Fibroblast of gingiva (primary cell): ENCODE measurements around the gene TFCP2L1.
"Not testable (repeated sequence)": the region's sequence is repeated elsewhere in the genome, so short reads cannot be mapped to it uniquely, and the experiment has no call there.

Source experiments
- DNase-seq: peaks from one replicate; pipeline ENCODE4 v3.0.0-alpha.2; 2011; ENCODE audit warnings: low read depth

TFCP2L1 gene

DNA sequence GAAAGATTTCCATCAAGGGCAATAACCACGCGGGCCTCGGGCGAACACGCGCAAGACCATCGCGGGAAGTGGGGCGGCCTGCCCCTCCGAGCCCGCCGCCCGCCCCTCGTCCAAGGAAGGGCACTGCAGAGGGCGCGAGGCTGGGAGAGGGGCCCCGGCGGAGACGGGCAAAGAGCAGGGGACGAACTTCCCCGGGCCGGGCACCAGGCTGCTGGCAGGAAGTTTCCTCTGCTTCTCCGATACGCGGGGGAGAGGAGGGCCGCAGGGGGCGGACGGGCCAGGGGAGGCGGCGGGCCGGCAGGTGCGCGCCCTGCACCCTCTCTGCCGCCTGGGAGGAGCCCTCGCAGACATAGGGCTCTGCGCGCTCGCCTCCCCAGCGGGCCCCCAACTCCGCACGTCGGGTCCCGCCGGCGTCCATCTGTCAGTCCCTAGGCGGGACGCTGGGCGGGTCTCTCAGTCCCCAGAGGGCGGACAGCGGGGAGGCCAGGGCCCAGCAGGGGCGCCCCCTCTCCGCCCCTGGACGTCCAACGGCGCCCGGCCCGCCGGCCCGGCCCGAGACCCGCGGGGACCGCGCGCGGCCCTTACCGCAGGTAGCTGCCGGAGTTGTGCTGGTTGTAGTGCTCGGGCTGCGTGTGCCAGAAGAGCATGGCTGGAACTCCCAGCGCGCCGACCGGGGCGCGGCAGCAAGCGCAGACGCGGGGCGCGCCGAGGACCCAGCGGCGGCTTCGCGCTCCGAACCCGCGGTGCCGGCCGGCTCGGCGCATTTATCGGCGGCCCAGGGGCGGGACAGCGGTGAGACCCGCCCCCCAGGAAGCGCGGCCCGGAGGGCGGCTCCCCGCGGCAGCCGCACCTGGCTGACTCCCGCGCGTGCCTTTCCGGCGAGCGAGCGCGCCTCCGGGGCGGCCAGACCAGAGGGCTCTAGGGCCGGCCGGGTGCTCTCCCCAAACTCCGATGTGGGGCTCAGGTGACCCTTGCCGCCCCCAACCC lies at the start of gene TFCP2L1:
Gene TFCP2L1, minus strand, starts transcription at position 740 of the 987 bp plus-strand sequence. Its CDS starts 93 bp downstream, at position 647.
- DNase-seq: no peak

GRCh38 chr2:121333834-121334558 lies 49.0 kb upstream of the TFCP2L1 start:
- DNase-seq: no peak

DNA sequence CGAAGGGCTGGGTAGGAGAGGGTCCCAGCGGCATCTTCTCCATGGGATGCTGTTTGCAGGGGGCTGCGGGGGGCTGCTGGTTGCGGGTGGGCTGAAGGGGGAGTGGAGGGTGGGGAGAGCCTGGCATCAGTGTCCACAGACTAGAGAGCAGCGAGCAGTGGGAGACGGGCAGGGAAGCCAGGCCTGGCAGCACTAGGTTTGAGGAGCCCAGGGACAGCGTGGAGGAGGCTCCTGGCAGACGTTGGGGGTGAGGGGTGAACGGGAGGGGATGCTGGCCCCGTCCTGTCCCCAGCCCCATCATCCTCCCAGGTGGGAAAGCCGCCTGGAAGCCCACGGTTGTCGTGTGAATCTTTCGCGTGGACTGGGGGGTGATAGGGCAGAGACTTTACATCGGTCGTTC lies 48.2 kb upstream of the TFCP2L1 start:
- no peak for DNase-seq

- not testable (repeated sequence) for DNase-seq
These were observed 46.3 kb upstream of the TFCP2L1 start for GRCh38 chr2:121331324-121331723.

DNA sequence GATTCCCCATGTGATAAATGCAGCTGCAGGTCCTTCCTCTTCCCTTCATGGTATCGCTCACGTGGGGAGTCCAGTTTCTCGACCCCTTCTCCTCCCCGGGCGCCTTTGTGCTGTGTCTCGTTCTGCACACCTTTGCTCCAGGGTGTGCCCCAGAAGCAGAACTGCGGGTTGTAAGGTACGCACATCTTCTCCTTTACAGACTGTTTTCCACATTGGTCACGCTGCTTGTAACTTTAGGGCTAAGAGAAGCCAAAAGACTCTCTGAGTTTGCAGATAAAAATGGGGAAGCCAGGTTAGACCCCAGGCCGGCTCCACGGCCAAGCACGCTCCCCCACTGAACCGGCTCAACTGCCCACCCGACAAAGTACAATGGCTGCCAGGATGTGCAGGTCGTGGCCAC lies 45.9 kb upstream of the TFCP2L1 start:
- DNase-seq: no peak

- no peak for DNase-seq
These were observed 44.8 kb upstream of the TFCP2L1 start for GRCh38 chr2:121329786-121330185.

- no peak for DNase-seq
These were observed 41.6 kb upstream of the TFCP2L1 start for GRCh38 chr2:121326628-121327027.

GRCh38 chr2:121324601-121325000 lies 39.6 kb upstream of the TFCP2L1 start:
- no peak for DNase-seq

DNA sequence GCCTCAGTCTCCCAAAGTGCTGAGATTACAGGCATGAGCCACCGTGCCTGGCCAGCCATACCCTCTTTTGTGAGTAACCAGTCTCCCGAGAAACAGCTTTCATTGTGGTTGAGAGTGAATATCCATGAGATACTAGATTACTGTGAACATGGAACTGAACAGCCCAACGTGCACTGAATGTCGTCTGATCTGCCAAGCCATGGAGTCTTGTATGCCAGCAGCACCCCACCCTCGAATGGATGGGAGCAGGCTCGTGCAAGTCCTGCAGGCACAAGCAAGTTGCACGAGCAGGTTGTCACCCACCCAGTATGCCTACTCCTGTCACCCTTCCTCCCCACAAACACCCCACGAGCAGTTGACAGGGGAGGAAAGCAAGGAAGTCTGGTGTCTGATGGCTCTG lies 36.5 kb upstream of the TFCP2L1 start:
- DNase-seq: no peak

DNA sequence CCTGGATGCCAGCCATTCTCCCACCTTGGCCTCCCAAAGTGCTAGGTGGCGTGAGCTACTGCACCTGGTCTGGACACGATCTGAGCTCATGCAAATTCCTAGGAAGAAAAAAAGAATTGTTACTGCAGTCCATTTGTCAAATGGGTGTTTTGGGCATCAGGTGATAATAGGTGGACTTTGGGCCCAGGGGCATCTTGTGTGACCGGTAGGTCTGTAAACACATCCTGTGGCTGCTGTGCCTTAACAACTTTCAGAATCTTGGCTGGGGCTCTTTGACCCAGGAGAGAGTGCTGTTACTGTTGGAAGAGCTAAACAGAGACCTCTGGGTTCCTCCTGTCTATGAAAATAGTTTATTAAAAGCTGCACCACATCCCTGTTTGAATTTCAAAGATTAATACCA lies 34.9 kb upstream of the TFCP2L1 start:
- DNase-seq: no peak

DNA sequence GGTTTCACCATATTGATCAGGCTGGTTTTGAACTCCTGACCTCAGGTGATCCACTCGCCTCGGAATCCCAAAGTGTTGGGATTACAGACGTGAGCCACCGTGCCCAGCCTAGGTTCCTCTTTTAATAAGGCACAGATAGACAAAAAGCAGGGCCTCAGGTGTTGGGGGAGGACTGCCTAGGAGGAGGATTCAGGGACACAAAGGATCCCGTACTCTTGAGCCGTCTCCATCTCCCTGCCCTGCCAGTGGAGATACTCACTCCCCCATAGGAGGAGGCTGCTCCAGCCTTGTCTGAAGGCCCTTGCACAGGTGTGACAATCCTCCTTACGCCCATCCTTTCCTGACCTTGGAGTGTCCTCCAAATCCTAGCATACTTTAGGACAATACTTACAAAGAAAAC lies 32.0 kb upstream of the TFCP2L1 start:
- no peak for DNase-seq

- not testable (repeated sequence) for DNase-seq
These were observed 28.7 kb upstream of the TFCP2L1 start for GRCh38 chr2:121313701-121314100.

GRCh38 chr2:121309801-121310200 lies 24.8 kb upstream of the TFCP2L1 start:
- DNase-seq: no peak

DNA sequence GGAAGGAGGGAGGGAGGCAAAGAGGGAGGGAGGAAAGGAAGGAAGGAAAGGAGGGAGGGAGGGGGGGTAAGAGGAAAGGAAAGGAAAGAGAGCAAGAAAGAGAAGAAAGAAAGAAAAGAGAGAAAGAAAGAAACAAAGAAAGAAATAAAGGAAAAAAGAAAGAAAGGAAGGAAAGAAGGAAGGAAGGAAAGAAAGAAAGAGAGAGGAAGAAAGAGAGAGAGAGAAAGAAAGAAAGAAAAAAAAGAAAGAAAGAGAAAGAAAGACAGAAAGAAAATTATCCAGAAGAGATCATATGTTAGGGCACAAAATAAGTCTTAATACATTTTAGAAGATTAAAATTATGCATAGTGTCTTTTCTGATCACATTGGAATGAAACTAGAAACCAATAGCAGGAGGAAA lies 24.3 kb upstream of the TFCP2L1 start:
- no peak for DNase-seq

- DNase-seq: no peak
These were observed 22.0 kb upstream of the TFCP2L1 start for GRCh38 chr2:121307048-121307447.

DNA sequence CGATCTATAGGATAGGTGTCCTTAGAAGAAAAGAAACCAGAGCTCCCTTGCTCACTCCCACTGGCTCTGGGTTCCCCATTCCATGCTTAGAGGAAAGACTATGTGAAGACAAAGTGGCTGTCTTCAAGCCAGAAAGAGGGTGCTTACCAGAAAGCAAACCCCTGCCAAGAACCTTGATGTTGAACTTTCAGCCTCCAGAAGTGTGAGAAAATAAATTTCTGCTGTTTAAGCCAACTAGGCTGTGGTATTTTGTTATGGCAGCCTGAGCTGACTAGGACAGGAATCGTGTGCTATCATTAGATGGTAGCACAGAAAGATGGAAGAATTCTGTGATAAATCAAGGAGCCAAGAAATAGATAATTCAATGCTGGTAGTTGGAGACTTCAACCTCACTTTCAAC lies 19.9 kb upstream of the TFCP2L1 start:
- DNase-seq: no peak

GRCh38 chr2:121303531-121304263 lies 18.7 kb upstream of the TFCP2L1 start:
- no peak for DNase-seq

DNA sequence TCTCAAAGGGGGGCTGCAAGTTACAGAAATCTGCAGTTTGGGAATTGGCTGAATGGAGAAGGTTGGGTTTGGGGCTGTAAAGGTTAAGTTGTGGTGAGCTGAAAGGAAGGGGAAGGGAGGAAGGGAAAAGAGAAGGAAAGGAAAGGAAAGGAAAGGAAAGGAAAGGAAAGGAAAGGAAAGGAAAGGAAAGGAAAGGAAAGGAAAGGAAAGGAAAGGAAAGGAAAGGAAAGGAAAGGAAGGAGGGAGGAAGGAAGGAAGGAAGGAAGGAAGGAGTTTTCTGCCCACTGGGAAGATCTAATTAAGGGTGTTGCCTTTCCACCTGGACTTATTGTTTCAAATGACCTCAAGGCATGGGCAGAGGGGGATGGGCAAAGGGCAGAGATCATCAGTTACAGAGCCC lies 16.2 kb upstream of the TFCP2L1 start:
- not testable (repeated sequence) for DNase-seq

- DNase-seq: no peak
These were observed 13.5 kb upstream of the TFCP2L1 start for GRCh38 chr2:121298476-121298875.

GRCh38 chr2:121297866-121298265 lies 12.9 kb upstream of the TFCP2L1 start:
- DNase-seq: not testable (repeated sequence)

GRCh38 chr2:121297217-121297830 lies 12.3 kb upstream of the TFCP2L1 start:
- DNase-seq: no peak
